Measurements from ENCODE around the gene CHD1.

CHD1 gene

DNA sequence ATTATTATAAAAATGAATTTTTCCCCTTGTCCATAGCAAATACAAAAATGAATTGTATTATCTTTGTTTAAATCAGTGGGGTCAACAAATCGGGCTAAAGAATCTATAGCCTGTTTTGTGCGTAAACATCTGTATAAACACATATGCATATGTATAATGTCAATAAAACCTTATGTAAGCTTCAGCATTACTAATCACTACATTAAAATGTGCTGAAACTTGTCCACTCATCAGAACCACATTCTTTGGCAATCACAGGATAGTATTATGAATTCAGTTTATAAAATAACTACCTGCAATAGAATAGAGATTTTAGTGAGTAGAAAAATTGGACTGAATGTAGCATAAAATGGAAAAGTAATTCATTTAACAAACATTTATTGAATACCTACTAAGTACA is 124.7 kb downstream of the CHD1 start:
- no peak for DNase-seq

Measured in activated CD8-positive, alpha-beta memory T cell treated with anti-CD3 and anti-CD28 coated beads, Interleukin-2, amount 50 U/mL, for 48 hours (primary cell).